GM12878 (cell line): ENCODE data around the gene GRK7. TPM values are rescaled to one million over a fixed set of nuclear protein-coding genes. Genes with fewer than 3 reads are reported as not detected.

Experiments
- ATAC-seq: fragments of 200-7000 bp; cut with Tn5 transposase; 3 replicates; pipeline ENCODE4 v1.9.1; 2020; ENCODE audit warnings: mild to moderate bottlenecking, moderate library complexity
- Bru-seq: library from RNA; stranded (reverse); fragments of 400-500 nt; gene quantifications from one replicate; lab custom pipeline; 2021; lab: Mats Ljungman, UMichigan
- BruChase-seq, 2 experiments: library from RNA; stranded (reverse); fragments of 400-500 nt; gene quantifications; one replicate each; lab custom pipeline; 2021; lab: Mats Ljungman, UMichigan
- BruUV-seq: library from RNA; stranded (reverse); fragments of 400-500 nt; replicated peaks from 2 replicates; lab custom pipeline; 2021; lab: Mats Ljungman, UMichigan
- CTCF ChIA-PET: fragments of 300-600 bp; sonication (Branson Sonifier 250); formaldehyde crosslinking; extraction: SDS; loops from one replicate; lab custom pipeline; 2021; ENCODE audit warnings: inconsistent platforms; lab: Yijun Ruan, JAX
- POLR2A ChIA-PET: fragments of 350-600 bp; formaldehyde crosslinking; extraction: SDS; loops from one replicate; lab custom pipeline; 2021; ENCODE audit warnings: inconsistent platforms; lab: Charles Lee
- RAD21 ChIA-PET: fragments of 300-600 bp; sonication (Branson Sonifier 250); formaldehyde crosslinking; loops from one replicate; lab custom pipeline; 2023; ENCODE audit warnings: antibody characterized with exemption; ENCODE audit not compliant: unreplicated experiment; lab: Charles Lee
- SMC1A ChIA-PET: fragments of 300-600 bp; sonication (Branson Sonifier 250); formaldehyde crosslinking; loops from one replicate; lab custom pipeline; 2023; ENCODE audit not compliant: unreplicated experiment, uncharacterized antibody; lab: Charles Lee
- DNase-seq: peaks from one replicate; pipeline ENCODE4 v3.0.0-alpha.2; 2011; ENCODE audit warnings: low read depth, low spot score
- FAIRE-seq: peaks from 3 replicates; lab custom pipeline; 2011; peaks lifted over from hg19 to GRCh38; lab: Jason Lieb, UNC
- H2AFZ ChIP-seq: 2 replicates; pipeline ENCODE4 v1.6.0; 2011; ENCODE audit warnings: low read depth, low read length, control low read depth; ENCODE audit not compliant: control insufficient read depth
- H3K27ac ChIP-seq: 2 replicates; pipeline ENCODE4 v1.5.1; 2011; ENCODE audit warnings: control low read depth; ENCODE audit not compliant: control insufficient read depth, insufficient read depth
- H3K27me3 ChIP-seq, 2 experiments: replicated peaks in 1 of 2; 2 replicates each; pipeline versions ENCODE4 v1.6.0 to v1.6.1; 2011; ENCODE audit warnings: low read length in 1 of 2; ENCODE audit not compliant: control insufficient read depth in 2 of 2, insufficient read depth in 2 of 2
- H3K36me3 ChIP-seq, 2 experiments: 2 replicates each; pipeline ENCODE4 v1.5.1; 2011; ENCODE audit warnings: low read length in 1 of 2; ENCODE audit not compliant: control insufficient read depth in 2 of 2, insufficient read depth in 2 of 2
- H3K4me1 ChIP-seq: 2 replicates; pipeline ENCODE4 v1.6.1; 2011; ENCODE audit warnings: mild to moderate bottlenecking, low read length, moderate library complexity, mixed read lengths; ENCODE audit not compliant: control insufficient read depth, insufficient read depth
- H3K4me2 ChIP-seq: 2 replicates; pipeline ENCODE4 v1.6.0; 2011; ENCODE audit warnings: control low read depth; ENCODE audit not compliant: control insufficient read depth, insufficient read depth
- H3K4me3 ChIP-seq: fragments of 200-600 bp; sonication (generic); 2 replicates; pipeline ENCODE4 v1.5.1; 2016
- H3K79me2 ChIP-seq: 2 replicates; pipeline ENCODE4 v1.6.0; 2011; ENCODE audit warnings: low read length; ENCODE audit not compliant: control insufficient read depth, insufficient read depth
- H3K9ac ChIP-seq: 2 replicates; pipeline ENCODE4 v1.8.0; 2011; ENCODE audit warnings: low read length, control low read depth, mixed read lengths; ENCODE audit not compliant: control insufficient read depth, insufficient read depth
- H3K9me3 ChIP-seq: replicated peaks from 3 replicates; pipeline ENCODE4 v1.5.1; 2011; ENCODE audit warnings: mild to moderate bottlenecking, low read length; ENCODE audit not compliant: control insufficient read depth, insufficient read depth
- H4K20me1 ChIP-seq: 2 replicates; pipeline ENCODE4 v1.6.0; 2011; ENCODE audit not compliant: control insufficient read depth, insufficient read depth
- IKZF1 ChIP-seq: fragments of 450-650 bp; conservative IDR thresholded peaks from 2 replicates; pipeline ENCODE4 v1.6.1; 2017; ENCODE audit warnings: antibody characterized with exemption, mild to moderate bottlenecking
- IKZF2 ChIP-seq, 2 experiments: fragments of 450-650 bp; IDR thresholded peaks; 2 replicates each; pipeline ENCODE4 v1.6.1; 2017; ENCODE audit warnings: mild to moderate bottlenecking in 2 of 2, moderate library complexity in 2 of 2
- IRF5 ChIP-seq: fragments of 450-650 bp; IDR thresholded peaks from 2 replicates; pipeline ENCODE4 v1.6.1; 2017; ENCODE audit warnings: borderline replicate concordance
- JUNB ChIP-seq: IDR thresholded peaks from 2 replicates; pipeline ENCODE4 v1.6.1; 2016; ENCODE audit warnings: antibody characterized with exemption, mild to moderate bottlenecking
- MXI1 ChIP-seq: fragments of 150-350 bp; IDR thresholded peaks from 2 replicates; pipeline ENCODE4 v1.6.1; 2011; ENCODE audit warnings: low read depth, mild to moderate bottlenecking, inconsistent platforms, low read length, improper control_type of control experiment
- NBN ChIP-seq: fragments of 450-650 bp; IDR thresholded peaks from 2 replicates; pipeline ENCODE4 v1.6.1; 2016
- NFXL1 ChIP-seq: fragments of 450-650 bp; IDR thresholded peaks from 2 replicates; pipeline ENCODE4 v1.6.1; 2017; ENCODE audit warnings: antibody characterized with exemption, mild to moderate bottlenecking, borderline replicate concordance
- NR2C2 ChIP-seq: IDR thresholded peaks from 2 replicates; pipeline ENCODE4 v1.6.1; 2011; ENCODE audit warnings: borderline replicate concordance, low read depth; ENCODE audit not compliant: control insufficient read depth, insufficient read length
- PAX5 ChIP-seq: IDR thresholded peaks from 2 replicates; pipeline ENCODE4 v1.6.1; 2011; ENCODE audit warnings: low read depth, low read length, borderline replicate concordance
- PKNOX1 ChIP-seq: fragments of 450-650 bp; IDR thresholded peaks from 2 replicates; pipeline ENCODE4 v1.6.1; 2016; ENCODE audit warnings: mild to moderate bottlenecking
- WGBS: methylation state at CpG from one replicate; pipeline ENCODE4 v1.1.6; 2016; ENCODE audit warnings: low lambda C conversion rate; ENCODE audit not compliant: insufficient replicate concordance, insufficient coverage; ENCODE audit errors: missing lambda C conversion rate; 5-methylcytosine and 5-hydroxymethylcytosine counted together
- in situ Hi-C: fragments of 300-500 bp; cut with MboI; formaldehyde crosslinking; loops from 9 replicates; pipeline ENCODE4 v1.14.3; 2018; ENCODE audit warnings: mixed read lengths
- intact Hi-C: fragments of 100-400 bp; cut with micrococcal nuclease; formaldehyde crosslinking; loops from one replicate; pipeline ENCODE4 v1.14.2; 2022; ENCODE audit not compliant: unreplicated experiment
- long read RNA-seq, 2 experiments: library from polyadenylated mRNA; unstranded; transcript quantifications; one replicate each; pipeline ENCODE4 v2.0.0, GENCODE V29; 2019 to 2020
- polyA minus RNA-seq, 3 experiments: library from RNA; depleted of rRNA, polyadenylated mRNA; stranded (reverse); fragments of >200 nt; gene quantifications; 2 replicates each; pipeline ENCODE4 v1.2.3, GENCODE V29; 2011
- polyA plus RNA-seq, 11 experiments: library from polyadenylated mRNA; depleted of rRNA in 4 of 11; unstranded in 6 of 11; stranded (reverse) in 5 of 11; fragments of >200 nt; fragmentation: Nextera tagmentation in 4 of 11; fragmentation: Illumina TruSeq in 1 of 11; extraction: Ambion mirVana in 4 of 11; extraction: Trizol in 1 of 11; gene quantifications; 1 replicate in 1 of 11; 2 replicates in 10 of 11; pipeline versions ENCODE4 v1.2.1 to v1.2.3, GENCODE V29; 2011 to 2016; ENCODE audit warnings: inconsistent platforms in 2 of 11, missing spikeins in 2 of 11, low read depth in 1 of 11
- total RNA-seq, 4 experiments: library from RNA; depleted of rRNA in 3 of 4; stranded (reverse); fragments of >200 nt in 3 of 4; fragmentation: Illumina TruSeq in 1 of 4; extraction: Trizol in 1 of 4; gene quantifications; 2 replicates each; pipeline versions ENCODE4 v1.2.1 to v1.2.3, GENCODE V29; 2013 to 2021

GRK7 gene
- total RNA-seq (2013; cell fraction: nucleolus; rRNA removed) = not detected in 2 replicates
- total RNA-seq (2014; rRNA removed) = not detected in 2 replicates
- not detected in 2 replicates for total RNA-seq (2014; rRNA removed; fragmentation: Illumina TruSeq; extraction: Trizol)
- not detected in 2 replicates for total RNA-seq (2021)
- not detected for polyA plus RNA-seq (2011; ENCODE audit: low read depth)
- polyA plus RNA-seq (2011; rRNA removed) = not detected in 2 replicates
- polyA plus RNA-seq (2011; cell fraction: cytosol; rRNA removed) = not detected in 2 replicates
- 0.03 TPM in 1 of 2 replicates, not detected in the other for polyA plus RNA-seq (2011; cell fraction: nucleus; rRNA removed)
- not detected in 2 replicates for polyA plus RNA-seq (2012)
- polyA plus RNA-seq (2014; fragmentation: Illumina TruSeq; extraction: Trizol) = not detected in 2 replicates
- polyA plus RNA-seq (2014; fragmentation: Nextera tagmentation; extraction: Ambion mirVana) = not detected
- polyA plus RNA-seq (2014; rRNA removed) = not detected in 2 replicates
- polyA plus RNA-seq (2016; fragmentation: Nextera tagmentation; extraction: Ambion mirVana) = not detected
- polyA minus RNA-seq (2011; rRNA and poly(A)+ RNA removed) = 0.10 TPM in 1 of 2 replicates, not detected in the other
- polyA minus RNA-seq (2011; cell fraction: cytosol; rRNA and poly(A)+ RNA removed) = not detected in 2 replicates
- polyA minus RNA-seq (2011; cell fraction: nucleus; rRNA and poly(A)+ RNA removed) = not detected in 2 replicates
- percentile 11 among the genes with signal in this experiment for Bru-seq, nascent RNA
- percentile 28 among the genes with signal in this experiment for BruChase-seq, experiment 1, labeled RNA remaining after a 6-hour chase
- percentile 34 among the genes with signal in this experiment for BruChase-seq, experiment 2, labeled RNA remaining after a 2-hour chase
- long read RNA-seq, experiment 1 = 0 reads
- long read RNA-seq, experiment 2 = 0 reads

- no TSS peak for BruUV-seq
- ChIA-PET CTCF (no interaction called here), POLR2A (no interaction called here), RAD21 (no interaction called here), SMC1A (interaction anchor here (0.9 kb wide), 1 partner anchor 10 kb away, joined by 3 read pairs; no protein-coding TSS in a partner anchor)
- TF ChIP-seq NBN (no peak), IKZF2 (IDR thresholded peaks at IDR 0.05) (no peak), IKZF1 (no peak), MXI1 (no peak), NR2C2 (no peak), PKNOX1 (no peak), IRF5 (no peak), NFXL1 (no peak), PAX5 (no peak), JUNB (no peak)
- in situ Hi-C loops (no loop called here), intact Hi-C loops (no loop called here)
- no peak for FAIRE-seq
- no peak for ATAC-seq
- Histone ChIP-seq H3K4me3 (no peak within 1 kb of the TSS), H3K9ac (no peak within 1 kb of the TSS), H3K4me1 (no peaks in the 10 kb centered on the region), H2AFZ (no peak within 1 kb of the TSS), H3K27me3 (no peaks in the 10 kb centered on the region; a peak in 1 of 4 replicates), H4K20me1 (no peaks in the 10 kb centered on the region), H3K79me2 (no peaks in the 10 kb centered on the region), H3K27ac (no peak within 1 kb of the TSS), H3K36me3 (no peaks in the 10 kb centered on the region), H3K9me3 (no peaks in the 10 kb centered on the region), H3K4me2 (no peak within 1 kb of the TSS)
- WGBS = 64% methylated on average over 9 of the region's 9 CpGs
- DNase-seq = no peak
These were observed at the start of gene GRK7 for GRCh38 chr3:141763088-141763750. GRK7 (plus strand) TSS chr3:141763408; CDS start chr3:141778285, 14,877 bp downstream.
